DOHH2 (cell line): ENCODE results near the gene KCTD1.

Experiments used
- CTCF ChIP-seq: fragments of 200-600 bp; sonication (generic); IDR thresholded peaks from one replicate; pipeline ENCODE4 v1.5.1; 2014; ENCODE audit warnings: antibody characterized with exemption, mild to moderate bottlenecking, low read depth, low read length; ENCODE audit not compliant: poor library complexity, severe bottlenecking
- EZH2phosphoT487 ChIP-seq: fragments of 200-600 bp; sonication (generic); IDR thresholded peaks from 2 replicates; pipeline ENCODE4 v1.6.1; 2017; ENCODE audit warnings: borderline replicate concordance, mild to moderate bottlenecking, antibody characterized with exemption, low read length, moderate library complexity, mixed read lengths

GRCh38 chr18:26510337-26510736 is 38.0 kb downstream of the KCTD1 start:
- TF ChIP-seq CTCF (no peak), EZH2phosphoT487 (no peak)
